HG02678 (cell line): Measurements from ENCODE around the gene GPS1.

ENCODE experiments used
- ATAC-seq: cut with Tn5 transposase; IDR thresholded peaks from one replicate; pipeline ENCODE4 v1.9.1; 2021; ENCODE audit warnings: mild to moderate bottlenecking, moderate library complexity; ENCODE audit not compliant: unreplicated experiment

Gene GPS1

GRCh38 chr17:82041144-82041814 is 10.4 kb upstream of the GPS1 start:
- ATAC-seq, result no peak

DNA sequence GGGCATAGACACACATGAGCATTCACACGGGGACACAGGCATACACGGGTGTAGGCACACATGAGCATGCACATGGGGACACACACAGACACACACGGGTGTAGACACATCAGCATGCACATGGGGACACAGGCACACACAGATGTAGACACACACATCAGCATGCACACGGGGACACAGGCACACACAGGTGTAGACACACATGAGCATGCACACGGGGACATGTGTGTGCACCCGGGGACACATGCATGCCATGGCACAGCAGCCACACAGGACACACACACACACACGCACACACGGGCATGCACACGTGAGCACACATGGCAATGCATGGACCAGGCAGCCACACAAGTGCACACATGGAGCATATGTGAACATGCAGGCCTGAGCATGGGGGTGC is 9.0 kb upstream of the GPS1 start:
- ATAC-seq, result no peak

- no peak for ATAC-seq
Observed at GRCh38 chr17:82043507-82043906, 8.2 kb upstream of the GPS1 start.

DNA sequence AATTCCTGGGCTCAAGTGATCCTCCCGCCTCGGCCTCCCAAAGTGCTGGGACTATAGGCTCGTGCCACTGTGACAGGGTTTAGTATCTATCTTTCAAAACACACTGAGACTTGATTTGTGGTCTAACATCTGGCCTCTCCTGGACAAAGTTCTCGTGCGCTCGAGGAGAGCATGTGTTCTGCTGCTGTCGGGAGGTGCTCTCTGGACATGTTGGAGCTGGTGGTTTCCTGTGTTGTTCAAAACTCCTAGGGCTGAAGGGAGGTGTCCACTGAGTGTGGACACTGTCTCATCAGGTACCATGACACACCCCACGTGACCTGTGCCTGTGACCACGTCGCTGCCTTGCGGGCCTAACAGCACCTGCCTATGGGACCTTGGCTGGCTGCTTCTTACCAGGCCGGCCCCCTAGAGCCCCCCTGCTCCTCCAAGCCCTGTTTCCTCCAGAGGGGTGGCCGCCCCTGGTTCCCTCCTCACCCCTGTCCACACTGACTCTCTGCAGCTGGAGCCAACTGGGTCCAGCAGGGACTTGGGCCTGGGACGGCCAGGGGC is 5.7 kb upstream of the GPS1 start:
- no peak for ATAC-seq

DNA sequence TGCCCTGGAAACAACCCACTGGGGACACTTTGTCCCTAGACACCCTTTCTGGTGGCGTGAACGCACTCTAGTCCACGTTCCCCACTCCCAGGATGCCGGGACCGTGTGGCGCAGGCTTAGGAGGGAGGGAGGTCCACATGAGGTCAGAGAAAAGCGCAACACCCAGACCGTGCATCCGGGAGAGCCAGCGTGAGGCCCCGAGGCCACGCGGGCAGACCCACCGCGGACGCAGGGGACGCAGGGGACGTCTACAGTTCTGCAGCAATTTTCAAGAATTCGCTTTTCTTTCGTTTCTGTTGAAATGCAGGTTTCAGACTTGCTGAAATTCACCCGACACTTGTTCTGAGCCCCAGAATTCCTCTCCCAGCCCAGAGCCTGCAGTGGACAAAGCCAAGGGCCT is 4.8 kb upstream of the GPS1 start:
- ATAC-seq, result no peak

DNA sequence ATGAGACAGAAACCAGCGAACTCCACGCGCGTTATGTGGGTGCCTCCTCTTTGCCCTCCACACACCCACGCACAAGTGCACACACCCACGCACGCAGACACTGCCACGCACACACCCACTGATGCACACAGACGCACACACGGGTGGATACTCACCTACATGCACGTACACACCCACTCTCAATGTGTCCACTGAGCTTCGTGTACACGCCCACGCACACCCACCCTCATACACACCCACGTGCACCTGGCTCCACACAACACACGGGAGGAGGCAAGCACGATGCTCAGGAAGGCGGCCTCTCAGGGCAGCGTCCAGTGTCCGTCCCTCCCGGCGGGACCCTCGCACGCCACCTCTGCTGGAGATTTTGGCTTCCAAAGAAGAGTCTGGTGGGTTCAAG is 4.3 kb upstream of the GPS1 start:
- ATAC-seq, result no peak

DNA sequence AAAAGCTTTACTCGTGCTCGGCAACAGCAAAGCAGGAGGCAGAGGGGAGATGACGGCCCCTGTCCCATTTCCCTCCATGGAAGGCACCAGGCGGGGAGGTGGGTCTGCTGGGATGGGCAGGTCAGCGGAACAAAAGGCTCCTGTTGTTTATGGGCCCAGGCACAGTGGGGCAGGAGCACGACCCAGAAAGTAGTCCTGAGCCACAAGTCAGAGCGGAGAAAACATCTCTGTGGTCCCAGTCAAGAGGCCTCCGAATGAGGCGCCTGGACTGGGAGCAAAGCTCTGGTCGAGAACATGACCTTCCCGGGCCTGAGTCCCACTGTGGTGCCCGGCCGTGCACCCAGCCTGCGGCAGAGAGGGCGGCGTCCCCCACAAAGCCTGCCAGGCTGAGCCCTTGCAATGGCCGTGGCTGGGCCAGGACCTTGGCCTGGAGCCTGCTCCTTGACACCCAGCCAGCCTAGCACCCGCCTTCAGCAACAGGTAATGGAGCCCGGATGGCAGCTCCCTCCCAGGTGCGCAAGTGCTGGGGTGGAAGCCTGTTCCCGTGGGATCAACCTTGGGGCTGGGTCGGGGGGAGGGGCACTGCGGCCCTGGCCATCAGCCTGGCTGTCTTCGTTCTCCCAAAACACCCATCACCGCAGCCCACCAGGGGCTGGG is 3.7 kb upstream of the GPS1 start:
- no peak for ATAC-seq

DNA sequence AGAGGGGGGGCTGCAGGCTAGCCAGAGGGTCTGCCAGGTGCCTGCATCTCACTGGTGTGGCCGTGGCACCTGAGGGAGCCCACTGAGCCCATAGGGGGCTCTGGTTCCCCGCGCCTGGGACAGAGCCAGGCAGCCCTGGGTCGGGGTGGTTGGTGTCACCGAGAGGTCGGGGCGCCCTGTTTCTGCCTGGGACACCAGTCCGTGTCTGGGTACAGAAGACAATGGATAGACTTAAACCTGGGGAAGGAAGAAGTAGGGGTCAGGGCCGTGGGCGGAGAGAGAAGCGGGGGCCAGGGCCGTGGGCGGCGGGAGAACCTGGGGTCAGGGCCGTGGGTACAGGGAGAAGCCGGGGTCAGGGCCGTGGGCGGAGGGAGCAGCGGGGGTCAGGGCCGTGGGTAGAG is 3.1 kb upstream of the GPS1 start:
- ATAC-seq, result no peak

- no peak for ATAC-seq
Observed at GRCh38 chr17:82049106-82049505, 2.6 kb upstream of the GPS1 start.

- ATAC-seq, result no peak
Observed at GRCh38 chr17:82049521-82049971, 2.2 kb upstream of the GPS1 start.

DNA sequence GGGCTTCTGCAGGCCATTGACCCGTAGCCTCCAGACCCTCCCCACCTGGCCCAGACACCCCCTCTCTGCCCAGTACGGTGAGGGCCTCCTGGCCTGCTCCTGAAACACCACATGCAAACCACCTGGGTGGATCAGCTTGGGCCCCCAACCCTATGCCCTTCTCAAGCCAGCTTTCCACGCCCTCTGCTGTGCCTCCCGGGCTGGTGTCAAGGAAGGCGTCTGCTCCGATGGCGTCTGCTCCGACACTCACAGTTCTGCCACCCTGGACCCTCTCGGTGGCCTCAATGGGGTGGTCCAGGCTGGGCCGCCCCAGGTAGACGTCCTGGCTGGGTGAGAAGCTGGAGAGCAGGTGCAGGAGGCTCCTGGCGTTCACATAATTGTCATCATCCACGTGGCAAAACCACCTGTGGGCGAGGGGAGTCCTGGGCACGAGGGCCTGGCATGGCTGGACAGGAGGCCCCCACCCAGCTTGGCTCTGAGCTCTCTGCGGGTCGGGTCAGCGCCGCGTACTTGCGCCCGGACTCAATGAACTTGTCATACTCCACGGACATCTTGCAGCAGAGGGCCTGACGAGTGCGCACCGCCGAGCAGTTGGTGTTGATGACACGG is 1.4 kb upstream of the GPS1 start:
- no peak for ATAC-seq

- ATAC-seq, result no peak
Observed at GRCh38 chr17:82050761-82051641, 697 bp upstream of the GPS1 start.

DNA sequence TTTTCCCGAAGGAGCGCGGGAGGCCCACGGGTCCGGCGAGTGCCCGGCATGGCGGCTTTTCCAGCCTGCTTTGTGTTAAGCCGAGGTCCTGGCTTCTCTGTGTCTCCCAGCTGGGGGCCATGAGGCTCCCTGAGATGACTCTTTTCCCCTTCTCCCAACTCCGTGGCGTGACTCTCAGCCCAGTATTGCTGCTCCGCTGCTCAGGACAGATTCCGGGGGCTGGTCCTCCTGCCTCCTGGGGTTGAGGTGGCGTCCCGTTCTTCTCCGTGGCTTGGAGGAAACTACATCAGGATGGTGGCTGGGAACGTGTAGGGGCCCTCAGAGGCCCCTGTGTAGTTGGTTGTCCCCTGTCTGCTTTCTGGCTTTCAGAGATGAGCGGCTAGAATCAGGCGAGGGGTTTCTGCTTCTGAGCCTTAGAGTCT is 951 bp downstream of the GPS1 start:
- ATAC-seq, result no peak

DNA sequence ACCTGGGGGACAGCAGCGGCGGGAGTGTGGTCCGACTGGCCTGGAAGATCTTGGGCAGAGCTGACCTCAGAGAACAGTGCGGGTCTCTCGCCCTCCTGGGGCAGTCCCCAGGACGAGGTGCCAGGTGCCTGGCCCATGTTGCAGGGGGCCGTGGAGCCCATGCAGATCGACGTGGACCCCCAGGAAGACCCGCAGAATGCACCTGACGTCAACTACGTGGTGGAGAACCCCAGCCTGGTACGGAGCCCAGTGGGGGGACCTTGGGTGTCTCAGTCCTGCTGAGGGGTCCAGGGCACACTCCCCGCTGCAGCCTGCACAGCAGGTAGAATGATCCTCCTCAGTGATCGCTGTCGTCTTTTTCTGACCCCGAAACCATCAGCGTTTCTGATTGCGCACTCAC is 1.4 kb downstream of the GPS1 start:
- ATAC-seq, result no peak

GRCh38 chr17:82053556-82054263 is 2.0 kb downstream of the GPS1 start:
- ATAC-seq, result no peak

- ATAC-seq, result no peak
Observed at GRCh38 chr17:82054351-82055022, 2.8 kb downstream of the GPS1 start.

DNA sequence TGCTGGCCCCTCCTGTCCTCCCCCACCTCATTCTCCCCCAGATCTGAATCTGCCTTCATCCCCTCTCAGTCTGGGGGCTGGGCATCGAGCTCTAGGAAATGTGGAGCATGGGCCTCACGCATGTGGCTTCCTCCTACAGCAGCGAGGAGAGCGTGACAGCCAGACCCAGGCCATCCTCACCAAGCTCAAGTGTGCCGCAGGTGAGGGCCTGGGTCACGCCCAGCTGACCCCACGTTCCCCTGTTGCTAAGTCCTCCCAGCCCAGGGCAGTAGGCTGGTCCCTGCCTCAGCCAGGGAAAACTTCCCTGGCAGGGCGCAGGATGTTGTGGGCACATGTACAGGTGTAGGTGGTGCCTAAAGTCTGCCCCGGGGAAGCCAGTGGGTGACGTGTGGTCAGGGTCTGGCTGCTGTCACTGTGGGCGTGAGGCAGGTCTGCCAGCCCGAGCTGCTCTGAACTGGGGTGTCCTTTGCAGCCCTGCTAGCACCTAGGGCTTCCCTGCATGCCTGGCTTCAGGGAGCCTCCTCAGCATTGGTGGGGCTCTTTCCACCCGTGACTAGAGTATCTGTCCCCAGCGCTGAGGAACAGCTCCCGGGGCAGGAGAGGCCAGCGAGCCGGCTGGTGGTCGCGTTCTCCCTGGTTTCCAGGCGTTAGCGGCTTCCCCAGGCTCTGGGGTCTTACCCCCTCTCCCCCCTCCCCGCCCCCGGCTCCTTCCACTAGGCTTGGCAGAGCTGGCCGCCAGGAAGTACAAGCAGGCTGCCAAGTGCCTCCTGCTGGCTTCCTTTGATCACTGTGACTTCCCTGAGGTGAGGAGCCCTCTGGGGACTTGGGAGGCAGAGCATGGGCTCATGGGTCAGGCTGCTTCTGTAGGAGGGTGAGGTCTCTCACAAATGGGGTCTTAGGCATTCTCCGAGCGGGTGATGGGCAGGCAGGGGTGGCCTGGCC is 3.6 kb downstream of the GPS1 start:
- ATAC-seq, result no peak

- no peak for ATAC-seq
Observed at GRCh38 chr17:82055965-82056728, 4.4 kb downstream of the GPS1 start.
